Left hindlimb (tissue), 1 donor: Measurements from ENCODE around the gene RANBP17.

Experiments
- DNase-seq: peaks from one replicate; pipeline ENCODE4 v3.0.0-alpha.2; 2018

Gene RANBP17

DNA sequence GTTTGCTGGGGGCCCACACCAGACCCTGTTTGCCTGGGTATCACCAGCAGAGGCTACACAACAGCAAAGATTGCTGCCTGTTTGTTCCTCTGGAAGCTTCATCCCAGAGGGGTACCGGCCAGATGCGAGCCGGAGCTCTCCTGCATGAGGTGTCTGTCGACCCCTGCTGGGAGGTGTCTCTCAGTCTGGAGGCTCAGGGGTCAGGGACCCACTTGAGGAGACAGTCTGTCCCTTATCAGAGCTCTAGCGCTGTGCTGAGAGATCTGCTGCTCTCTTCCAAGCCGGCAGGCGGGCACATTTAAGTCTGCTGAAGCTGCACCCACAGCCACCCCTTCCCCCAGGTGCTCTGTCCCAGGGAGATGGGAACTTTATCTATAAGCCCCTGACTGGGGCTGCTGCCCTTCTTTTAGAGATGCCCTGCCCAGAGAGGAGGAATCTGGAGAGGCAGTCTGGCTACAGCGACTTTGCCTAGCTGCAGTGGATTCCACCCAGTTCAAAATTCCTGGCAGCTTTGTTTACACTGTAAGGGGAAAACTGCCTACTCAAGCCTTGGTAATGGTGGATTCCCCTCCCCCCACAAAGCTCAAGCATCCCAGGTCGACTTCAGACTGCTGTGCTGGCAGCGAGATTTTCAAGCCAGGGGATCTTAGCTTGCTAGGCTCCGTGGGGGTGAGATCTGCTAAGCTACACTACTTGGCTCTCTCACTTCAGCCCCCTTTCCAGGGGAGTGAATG is 241.2 kb downstream of the RANBP17 start:
- DNase-seq, result no peak

GRCh38 chr5:171107669-171108068 is 245.9 kb downstream of the RANBP17 start:
- DNase-seq, result no peak

DNA sequence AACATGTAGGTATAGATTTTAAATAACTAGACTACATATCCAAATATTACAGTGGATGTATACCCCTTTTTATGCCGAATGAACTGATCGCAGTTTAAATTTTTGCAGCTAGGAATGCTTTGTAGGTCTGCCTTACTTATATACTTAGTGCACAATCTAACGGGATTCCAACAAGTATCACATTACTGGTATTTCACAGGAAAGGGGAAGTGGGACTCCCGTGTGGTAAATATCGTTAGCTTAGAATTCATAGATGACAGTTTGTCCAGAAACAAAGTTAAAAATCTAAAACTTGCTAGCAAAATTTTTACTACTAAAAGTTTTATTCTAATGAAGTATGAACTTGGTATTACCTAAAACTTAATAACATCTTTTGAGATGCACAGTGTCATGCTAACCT is 253.7 kb downstream of the RANBP17 start:
- no peak for DNase-seq

GRCh38 chr5:171116719-171117118 is 254.9 kb downstream of the RANBP17 start:
- no peak for DNase-seq

GRCh38 chr5:171120986-171121622 is 259.3 kb downstream of the RANBP17 start:
- no peak for DNase-seq

GRCh38 chr5:171121638-171122037 is 259.8 kb downstream of the RANBP17 start:
- no peak for DNase-seq

GRCh38 chr5:171122372-171122771 is 260.6 kb downstream of the RANBP17 start:
- DNase-seq, result no peak

DNA sequence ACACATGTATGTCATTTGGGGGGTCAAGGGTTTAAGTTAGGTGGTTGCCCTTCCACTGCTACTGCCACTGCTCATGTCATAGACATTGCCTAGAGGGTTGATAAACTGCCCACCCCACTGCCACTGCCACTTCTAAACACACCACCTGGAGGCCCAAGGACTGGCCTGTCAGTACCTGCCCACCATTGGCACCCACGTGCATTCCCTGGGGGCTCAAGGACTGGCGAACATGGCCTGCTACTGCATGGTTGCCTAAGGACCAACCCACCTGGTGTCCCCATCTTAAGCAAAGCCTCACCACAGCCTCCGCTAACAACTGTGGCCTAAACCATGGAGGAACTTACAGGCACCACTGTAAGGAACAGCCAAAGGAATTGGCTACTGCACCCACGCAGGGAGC is 261.6 kb downstream of the RANBP17 start:
- DNase-seq, result no peak

DNA sequence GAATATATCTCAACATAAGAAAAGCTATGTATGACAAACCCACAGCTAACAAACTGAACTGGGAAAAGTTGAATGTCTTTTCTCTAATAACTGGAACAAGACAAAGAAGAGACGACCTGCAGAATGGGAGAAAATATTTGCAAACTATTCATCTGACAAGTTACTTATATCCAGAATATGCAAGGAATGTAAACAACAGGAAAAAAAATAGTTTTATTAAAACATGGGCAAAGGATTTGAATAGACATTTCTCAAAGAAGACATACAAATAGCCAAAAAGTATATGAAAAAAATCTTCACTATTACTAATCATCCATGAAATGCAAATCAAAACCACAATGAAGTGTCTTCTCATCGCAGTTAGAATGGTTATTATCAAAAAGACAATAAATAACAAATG is 265.5 kb downstream of the RANBP17 start:
- no peak for DNase-seq

- no peak for DNase-seq
Measured at GRCh38 chr5:171128136-171128535, 266.3 kb downstream of the RANBP17 start.

GRCh38 chr5:171129308-171129707 is 267.5 kb downstream of the RANBP17 start:
- no peak for DNase-seq

DNA sequence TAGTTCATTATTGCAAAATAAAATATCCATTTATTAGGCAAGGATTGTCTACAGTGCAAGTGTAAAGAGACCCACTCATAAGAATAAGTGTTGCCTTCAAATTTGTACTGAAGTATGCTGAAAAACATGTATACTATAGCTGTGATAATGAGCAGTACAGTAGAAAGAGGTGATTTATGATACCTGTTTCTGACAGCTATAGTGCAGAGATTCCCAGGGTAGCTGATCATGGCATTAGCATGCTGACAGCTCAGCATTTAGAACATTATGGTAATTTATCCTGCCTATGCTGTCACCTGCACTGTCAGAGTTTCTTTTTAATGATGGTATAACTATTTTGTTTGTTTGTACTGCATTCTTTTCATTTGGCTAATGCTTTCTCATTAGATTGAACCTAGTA is 269.7 kb downstream of the RANBP17 start:
- no peak for DNase-seq

DNA sequence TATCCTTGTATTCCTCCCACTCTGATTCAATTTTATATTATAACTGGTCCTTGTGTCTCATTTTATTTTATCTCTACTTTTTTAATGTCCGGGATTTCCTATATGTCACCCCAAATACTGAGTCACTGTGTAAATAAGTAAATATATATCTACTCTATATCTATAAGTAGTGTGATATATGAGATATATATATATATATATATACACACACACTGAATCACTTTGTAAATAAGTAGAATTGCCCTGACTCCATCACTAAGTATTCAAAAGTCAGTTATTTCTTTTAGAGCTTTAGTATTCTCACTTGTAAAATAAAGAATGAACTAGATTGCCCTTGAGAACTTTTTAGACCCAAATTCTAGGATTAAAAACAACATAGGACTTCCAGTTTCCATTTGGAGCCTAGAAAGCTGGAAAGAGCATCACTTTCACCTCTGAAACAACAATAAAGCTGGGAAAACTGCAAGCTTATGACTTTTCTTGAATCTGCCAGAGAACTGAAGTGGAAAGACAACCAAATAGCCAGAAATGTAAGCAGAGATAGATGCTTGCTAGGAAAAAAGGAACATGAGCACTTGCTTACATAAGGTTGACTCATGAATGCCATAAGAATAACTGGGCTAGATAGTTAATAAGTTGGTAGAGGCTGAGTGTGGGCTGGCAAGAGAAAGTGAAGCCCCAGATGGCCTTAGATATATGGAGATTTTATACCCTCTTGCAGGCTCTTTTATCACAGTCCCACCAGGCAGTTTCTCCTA is 276.1 kb downstream of the RANBP17 start:
- no peak for DNase-seq

DNA sequence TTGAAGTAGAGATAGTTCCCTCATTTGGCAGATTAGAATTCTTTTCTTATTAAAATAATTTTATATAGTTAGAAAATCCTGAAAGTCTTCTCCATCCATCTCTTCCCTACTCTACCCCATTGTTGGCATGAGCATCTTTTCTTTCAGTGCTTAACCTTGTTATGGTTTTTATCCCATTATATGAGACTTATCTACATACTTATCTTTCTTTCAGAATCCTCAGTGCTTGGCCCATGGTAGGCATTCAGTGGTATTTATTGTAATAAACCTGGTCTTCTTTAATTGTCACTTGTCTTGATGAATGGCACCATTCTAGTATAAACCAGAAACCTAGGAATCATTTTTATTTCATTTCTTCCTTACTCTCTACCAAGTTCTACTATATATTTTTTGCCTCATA is 277.4 kb downstream of the RANBP17 start:
- no peak for DNase-seq

DNA sequence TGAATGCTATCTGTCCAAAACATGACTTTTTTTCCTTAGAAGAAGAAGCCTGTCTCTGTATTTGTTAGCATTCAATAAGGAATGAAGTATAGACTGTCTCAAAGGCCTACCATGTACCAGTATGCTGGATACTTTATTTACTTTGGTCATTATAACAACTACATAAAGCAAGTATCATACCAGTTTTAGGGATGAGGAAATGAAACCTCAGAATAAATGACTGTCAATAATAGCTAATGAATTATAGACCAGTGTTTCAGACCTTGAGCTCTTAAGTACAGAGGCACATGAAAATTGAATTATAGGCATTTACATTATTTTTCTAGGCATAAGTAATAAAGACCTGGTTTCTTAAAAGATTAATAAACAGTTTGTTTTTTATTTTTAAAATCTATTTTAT is 280.8 kb downstream of the RANBP17 start:
- no peak for DNase-seq

- DNase-seq, result no peak
Measured at GRCh38 chr5:171143171-171143570, 281.4 kb downstream of the RANBP17 start.

GRCh38 chr5:171143926-171144325 is 282.1 kb downstream of the RANBP17 start:
- DNase-seq, result no peak

DNA sequence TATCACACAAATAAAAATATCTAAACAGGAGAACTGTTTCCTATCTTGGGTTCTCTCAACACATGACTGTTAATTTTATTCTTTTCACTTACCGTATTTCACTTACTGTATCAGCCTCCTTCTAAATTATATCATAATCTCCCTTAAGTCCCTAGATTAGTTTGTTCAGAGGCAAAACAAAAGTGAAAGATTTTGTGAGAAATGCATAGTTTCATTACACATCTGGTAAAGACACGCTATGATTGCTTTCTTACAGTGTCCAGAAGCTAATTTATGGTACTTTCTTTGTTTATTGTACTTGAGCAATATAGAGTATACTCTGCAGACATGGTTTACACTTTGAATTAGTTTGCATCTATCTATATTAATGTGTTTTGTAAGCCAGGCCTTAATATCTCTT is 287.5 kb downstream of the RANBP17 start:
- DNase-seq, result no peak

DNA sequence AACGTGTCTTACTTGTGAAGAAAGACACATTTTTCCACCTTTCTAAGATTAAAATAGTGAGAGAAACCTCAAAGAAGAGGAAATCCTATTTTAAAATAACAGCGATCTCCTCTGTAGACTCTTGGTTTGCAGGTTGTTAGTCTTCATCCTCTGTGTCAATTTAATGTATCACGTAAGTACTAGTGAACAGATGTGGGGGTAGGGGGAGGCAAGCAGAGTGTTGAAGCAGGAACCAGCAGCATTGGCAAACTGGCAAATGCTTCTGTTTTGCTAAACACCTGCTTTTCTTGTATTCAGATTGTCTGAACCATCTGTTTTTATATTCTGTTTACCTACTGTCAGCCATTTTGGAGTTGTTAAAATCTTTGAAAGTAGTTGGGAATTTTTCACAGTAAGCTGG is 288.0 kb downstream of the RANBP17 start:
- DNase-seq, result no peak

- DNase-seq, result no peak
Measured at GRCh38 chr5:171152382-171152781, 290.6 kb downstream of the RANBP17 start.

DNA sequence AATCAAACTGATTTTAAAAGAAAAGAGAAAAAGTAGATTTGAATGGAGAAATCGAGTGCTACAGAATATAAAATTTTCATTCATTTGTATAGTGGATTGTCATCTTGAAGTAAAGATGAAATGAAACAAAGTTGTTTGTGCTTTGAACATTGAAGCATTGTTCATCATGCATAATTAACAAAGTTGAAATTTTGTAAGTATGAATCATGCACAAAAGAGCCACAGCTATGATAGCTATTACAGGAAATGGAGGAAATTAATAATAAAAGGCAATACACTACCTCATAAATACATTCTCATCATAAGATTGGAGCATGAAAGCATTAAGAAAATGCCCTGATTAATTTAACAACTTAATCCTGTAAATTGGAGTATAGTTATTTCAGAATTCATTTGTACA is 293.8 kb downstream of the RANBP17 start:
- DNase-seq, result no peak

DNA sequence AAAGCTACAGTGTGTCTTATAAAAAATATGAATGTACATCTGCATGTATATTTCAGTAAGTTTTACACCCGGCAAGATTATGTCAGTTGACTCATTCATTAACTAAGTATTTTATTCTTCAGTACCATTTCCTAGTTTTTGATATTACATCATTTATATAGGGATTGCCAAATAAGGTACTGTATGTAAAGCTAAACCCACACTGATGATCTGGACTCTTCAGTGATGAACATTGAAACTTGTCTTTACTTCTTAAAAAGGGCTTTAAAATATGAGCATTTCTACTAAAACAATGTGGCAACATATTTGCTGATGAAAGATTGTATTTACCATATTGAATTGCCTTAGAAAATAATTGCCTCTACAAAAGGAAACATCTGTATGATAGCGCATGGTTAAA is 295.5 kb downstream of the RANBP17 start:
- no peak for DNase-seq

DNA sequence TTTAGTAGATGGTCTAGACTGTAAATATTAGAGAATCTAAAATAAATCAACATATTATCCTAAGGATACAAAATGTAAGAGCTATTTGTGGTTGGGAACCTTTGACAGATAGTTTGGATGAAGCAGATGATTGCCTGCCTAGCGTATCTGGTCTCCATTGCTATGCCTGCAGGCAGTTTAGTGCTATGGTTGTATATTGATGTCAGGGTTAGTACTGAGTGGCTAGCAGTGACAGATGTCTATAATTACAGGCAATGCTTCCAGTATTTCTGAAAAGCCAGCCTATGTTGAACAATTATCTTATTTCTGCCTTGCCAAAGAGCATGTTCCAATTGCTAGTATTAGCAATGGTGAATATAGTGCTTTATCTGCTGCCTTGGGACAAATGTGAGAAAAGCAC is 296.0 kb downstream of the RANBP17 start:
- DNase-seq, result no peak

DNA sequence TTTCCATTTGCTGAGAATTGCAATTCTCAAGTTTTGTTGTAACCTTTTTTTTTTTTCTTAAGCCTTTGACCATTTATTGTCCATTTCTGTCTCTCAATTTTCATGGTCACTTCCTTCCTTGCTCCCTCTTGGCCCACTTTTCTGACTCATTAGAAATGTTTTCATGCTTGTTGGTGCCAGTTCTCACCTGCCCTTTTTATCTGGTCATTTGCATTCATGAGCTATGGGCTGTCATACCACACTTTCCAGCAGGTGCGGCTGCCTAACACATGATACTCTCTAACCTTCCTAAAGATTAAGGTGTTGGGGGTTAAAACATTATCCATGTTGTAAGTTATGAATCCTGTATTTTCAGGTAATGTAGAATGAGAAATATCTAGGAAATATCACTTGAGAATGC is 296.8 kb downstream of the RANBP17 start:
- no peak for DNase-seq
